ENCODE data around the gene STAMBPL1. TPM values are rescaled to one million over a fixed set of nuclear protein-coding genes. Genes with fewer than 3 reads are reported as not detected.

Gene STAMBPL1
- total RNA-seq, 1 donor from 2014 or later: 1.6 TPM

- Mint-ChIP-seq H3K4me1 (ENCODE audit: low read depth) (no peaks in the 10 kb centered on the region), H3K36me3 (ENCODE audit: low read depth) (no peaks in the 10 kb centered on the region), H3K27me3 (ENCODE audit: low read depth) (no peaks in the 10 kb centered on the region), H3K27ac (ENCODE audit: unreplicated experiment) (no peak overlapping the region), H3K4me3 (ENCODE audit: unreplicated experiment) (no peak overlapping the region), H3K9me3 (ENCODE audit: low read depth) (no peaks in the 10 kb centered on the region)
- TF ChIP-seq CTCF (IDR thresholded peaks at IDR 0.05): no peak
- DNase-seq (ENCODE audit: low spot score): no peak
Measured at GRCh38 chr10:88908194-88908593, 28.1 kb downstream of the STAMBPL1 start.

- Mint-ChIP-seq H3K4me1 (ENCODE audit: low read depth) (no peaks in the 10 kb centered on the region), H3K36me3 (ENCODE audit: low read depth) (no peaks in the 10 kb centered on the region), H3K27me3 (ENCODE audit: low read depth) (no peaks in the 10 kb centered on the region), H3K9me3 (ENCODE audit: low read depth) (no peaks in the 10 kb centered on the region), H3K4me3 (ENCODE audit: unreplicated experiment) (no peak overlapping the region), H3K27ac (ENCODE audit: unreplicated experiment) (no peak overlapping the region)
- no peak for DNase-seq (ENCODE audit: low spot score)
- TF ChIP-seq CTCF (IDR thresholded peaks at IDR 0.05): no peak
Measured at GRCh38 chr10:88911116-88911515, 31.1 kb downstream of the STAMBPL1 start.

- H3K4me3 Mint-ChIP-seq (ENCODE audit: unreplicated experiment): no peak overlapping the region
- TF ChIP-seq CTCF (IDR thresholded peaks at IDR 0.05): no peak
- no peaks in the 10 kb centered on the region for H3K36me3 Mint-ChIP-seq (ENCODE audit: low read depth)
- H3K9me3 Mint-ChIP-seq (ENCODE audit: low read depth): no peaks in the 10 kb centered on the region
- H3K4me1 Mint-ChIP-seq (ENCODE audit: low read depth): no peaks in the 10 kb centered on the region
- DNase-seq (ENCODE audit: low spot score): no peak
- H3K27ac Mint-ChIP-seq (ENCODE audit: unreplicated experiment): no peak overlapping the region
- no peaks in the 10 kb centered on the region for H3K27me3 Mint-ChIP-seq (ENCODE audit: low read depth)
Measured at GRCh38 chr10:88911851-88912250, 31.8 kb downstream of the STAMBPL1 start.

GRCh38 chr10:88913127-88913526 is 33.1 kb downstream of the STAMBPL1 start:
- no peaks in the 10 kb centered on the region for H3K36me3 Mint-ChIP-seq (ENCODE audit: low read depth)
- no peak overlapping the region for H3K27ac Mint-ChIP-seq (ENCODE audit: unreplicated experiment)
- TF ChIP-seq CTCF (IDR thresholded peaks at IDR 0.05): no peak
- H3K27me3 Mint-ChIP-seq (ENCODE audit: low read depth): no peaks in the 10 kb centered on the region
- no peak for DNase-seq (ENCODE audit: low spot score)
- H3K4me1 Mint-ChIP-seq (ENCODE audit: low read depth): no peaks in the 10 kb centered on the region
- H3K4me3 Mint-ChIP-seq (ENCODE audit: unreplicated experiment): no peak overlapping the region
- H3K9me3 Mint-ChIP-seq (ENCODE audit: low read depth): no peaks in the 10 kb centered on the region

- H3K27ac Mint-ChIP-seq (ENCODE audit: unreplicated experiment): no peak overlapping the region
- H3K27me3 Mint-ChIP-seq (ENCODE audit: low read depth): no peaks in the 10 kb centered on the region
- no peaks in the 10 kb centered on the region for H3K4me1 Mint-ChIP-seq (ENCODE audit: low read depth)
- no peaks in the 10 kb centered on the region for H3K36me3 Mint-ChIP-seq (ENCODE audit: low read depth)
- TF ChIP-seq CTCF (IDR thresholded peaks at IDR 0.05): no peak
- no peak for DNase-seq (ENCODE audit: low spot score)
- no peaks in the 10 kb centered on the region for H3K9me3 Mint-ChIP-seq (ENCODE audit: low read depth)
- H3K4me3 Mint-ChIP-seq (ENCODE audit: unreplicated experiment): no peak overlapping the region
Measured at GRCh38 chr10:88913788-88914187, 33.7 kb downstream of the STAMBPL1 start.
